K562 (cell line): ENCODE measurements around the gene OR4D2. TPM values are rescaled to one million over a fixed set of nuclear protein-coding genes. Genes with fewer than 3 reads are reported as not detected.

Experiments
- BCOR ChIP-seq: fragments of 450-650 bp; IDR thresholded peaks from 2 replicates; pipeline ENCODE4 v1.6.1; 2016
- BHLHE40 ChIP-seq: IDR thresholded peaks from 2 replicates; pipeline ENCODE4 v1.6.1; 2011; ENCODE audit warnings: low read length, improper control_type of control experiment
- BRCA1 ChIP-seq, 2 experiments: fragments of 450-650 bp in 1 of 2; sonication (generic) in 1 of 2; formaldehyde crosslinking in 1 of 2; IDR thresholded peaks; 2 replicates each; pipeline versions ENCODE4 v1.5.0 to v1.6.1; 2017 to 2020; ENCODE audit warnings: mild to moderate bottlenecking in 1 of 2, missing genetic modification reagents in 1 of 2
- DACH1 ChIP-seq: fragments of 450-650 bp; IDR thresholded peaks from 2 replicates; pipeline ENCODE4 v1.6.1; 2018; ENCODE audit not compliant: partially characterized antibody
- DPF2 ChIP-seq: fragments of 450-650 bp; IDR thresholded peaks from 2 replicates; pipeline ENCODE4 v1.6.1; 2016
- FOSL1 ChIP-seq: fragments of 200-800 bp; sonication (Bioruptor generic); conservative IDR thresholded peaks from 2 replicates; pipeline ENCODE4 v1.6.1; 2016; ENCODE audit warnings: missing genetic modification characterization, missing compliant biosample characterization
- HLTF ChIP-seq: fragments of 450-650 bp; IDR thresholded peaks from 2 replicates; pipeline ENCODE4 v1.6.1; 2016
- HOMEZ ChIP-seq: fragments of 250-450 bp; sonication (Bioruptor Pico); IDR thresholded peaks from 2 replicates; pipeline ENCODE4 v1.4.0; 2020; ENCODE audit warnings: mild to moderate bottlenecking, moderate library complexity
- ID3 ChIP-seq, 2 experiments: fragments of 250-450 bp in 1 of 2; fragments of 450-650 bp in 1 of 2; sonication (Bioruptor Pico) in 1 of 2; IDR thresholded peaks; 2 replicates each; pipeline versions ENCODE4 v1.6.1 to v1.8.0; 2016 to 2021; ENCODE audit warnings: mild to moderate bottlenecking in 2 of 2, moderate library complexity in 2 of 2, missing compliant biosample characterization in 1 of 2, missing genetic modification characterization in 1 of 2
- KAT7 ChIP-seq: sonication (generic); formaldehyde crosslinking; IDR thresholded peaks from 2 replicates; pipeline ENCODE4 v1.8.0; 2022; ENCODE audit warnings: missing genetic modification reagents, mild to moderate bottlenecking, borderline replicate concordance
- KLF6 ChIP-seq: fragments of 250-450 bp; sonication (Bioruptor Pico); IDR thresholded peaks from 2 replicates; pipeline ENCODE4 v1.4.0; 2020; ENCODE audit warnings: mild to moderate bottlenecking, moderate library complexity, borderline replicate concordance
- LARP7 ChIP-seq: fragments of 450-650 bp; IDR thresholded peaks from 2 replicates; pipeline ENCODE4 v1.6.1; 2016
- MEF2D ChIP-seq: conservative IDR thresholded peaks from 2 replicates; pipeline ENCODE4 v1.6.1; 2016; ENCODE audit warnings: low read depth, missing genetic modification characterization, missing compliant biosample characterization
- MEIS2 ChIP-seq: fragments of 450-650 bp; IDR thresholded peaks from 2 replicates; pipeline ENCODE4 v1.6.1; 2014; ENCODE audit warnings: mild to moderate bottlenecking; ENCODE audit not compliant: partially characterized antibody
- PHF21A ChIP-seq: fragments of 450-650 bp; IDR thresholded peaks from 2 replicates; pipeline ENCODE4 v1.6.1; 2017; ENCODE audit warnings: low read depth, borderline replicate concordance
- THRAP3 ChIP-seq: fragments of 450-650 bp; IDR thresholded peaks from 2 replicates; pipeline ENCODE4 v1.6.1; 2016; ENCODE audit warnings: mild to moderate bottlenecking, inconsistent platforms, borderline replicate concordance
- ZC3H4 ChIP-seq: sonication (generic); formaldehyde crosslinking; IDR thresholded peaks from 2 replicates; pipeline ENCODE4 v1.9.0; 2021; ENCODE audit warnings: missing genetic modification reagents, borderline replicate concordance
- polyA plus RNA-seq, 8 experiments: library from polyadenylated mRNA; depleted of rRNA in 4 of 8; stranded (reverse) in 5 of 8; unstranded in 3 of 8; fragments of >200 nt; fragmentation: Nextera tagmentation in 2 of 8; fragmentation: Illumina TruSeq in 1 of 8; extraction: Ambion mirVana in 2 of 8; extraction: Trizol in 1 of 8; gene quantifications; 2 replicates each; pipeline versions ENCODE4 v1.2.1 to v1.2.3, GENCODE V29; 2011 to 2014; ENCODE audit warnings: inconsistent platforms in 1 of 8, missing spikeins in 1 of 8
- total RNA-seq, 7 experiments: library from RNA; depleted of rRNA in 6 of 7; stranded (reverse); fragments of >200 nt in 6 of 7; fragmentation: Illumina TruSeq in 2 of 7; extraction: Trizol in 2 of 7; gene quantifications; 2 replicates each; pipeline versions ENCODE4 v1.2.1 to v1.2.3, GENCODE V29; 2011 to 2021; ENCODE audit warnings: low replicate concordance in 1 of 7
- TF ChIP-seq, protein P1 (sequence below): sonication (generic); formaldehyde crosslinking; IDR thresholded peaks from 2 replicates; pipeline ENCODE4 v1.9.0; 2022; ENCODE audit warnings: mild to moderate bottlenecking, missing genetic modification reagents
- TF ChIP-seq, protein P2 (sequence below): fragments of 250-450 bp; sonication (Bioruptor Pico); IDR thresholded peaks from 2 replicates; pipeline ENCODE4 v1.8.0; 2022; ENCODE audit warnings: inconsistent platforms

Gene OR4D2
- total and polyA plus RNA-seq, 9 of the 15 experiments (the other 6 are each of a cell fraction or from before 2014, with no cell fraction given), result not detected

DNA sequence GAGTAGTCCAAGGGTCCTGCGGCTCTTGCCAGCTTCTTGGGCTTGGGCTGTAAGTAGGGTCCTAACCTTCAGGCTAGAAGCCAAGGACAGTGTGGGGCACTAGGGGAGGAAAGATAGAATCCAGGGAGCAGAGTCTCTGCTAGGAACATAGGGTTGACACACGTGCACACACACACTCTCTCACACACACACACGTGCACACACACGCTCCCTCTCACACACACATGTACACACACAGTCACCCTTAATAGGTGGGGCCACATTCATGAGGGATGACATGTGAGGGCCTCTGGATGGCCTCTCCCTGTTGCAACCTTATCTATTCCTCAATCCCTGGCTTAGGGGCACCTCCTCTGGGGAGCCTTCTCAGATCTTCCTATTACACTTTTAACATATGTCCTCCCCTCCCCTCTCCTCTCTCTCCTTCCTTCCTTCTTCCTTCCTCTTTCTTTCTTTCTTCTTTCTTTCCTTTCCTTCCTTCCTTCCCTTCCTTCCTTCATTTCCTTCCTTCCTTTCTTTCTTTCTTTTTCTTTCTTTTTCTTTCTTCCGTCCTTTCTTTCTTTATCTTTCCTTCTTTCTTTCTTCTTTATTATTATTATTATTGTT is 28.8 kb downstream of the OR4D2 start (continued):
- TF ChIP-seq HLTF (peak; percentile 63; the same call in 1 of the 2 replicates), BRCA1 (IDR thresholded peaks at IDR 0.05) (no peak), BRCA1 (CRISPR knock-in tag; IDR thresholded peaks at IDR 0.05) (no peak), KAT7 (CRISPR knock-in tag) (no peak), BCOR (no peak), BHLHE40 (peak; percentile 33; the same call in 1 of the 2 replicates), FOSL1 (tag) (no peak), ID3 (CRISPR knock-in tag; IDR thresholded peaks at IDR 0.05) (no peak), ID3 (tag; IDR thresholded peaks at IDR 0.05) (no peak), MEF2D (tag) (no peak), LARP7 (peak; percentile 52; the same call in 1 of the 2 replicates), DACH1 (no peak), KLF6 (no peak), MEIS2 (no peak), HOMEZ (CRISPR knock-in tag) (no peak), THRAP3 (peak; percentile 76; the same call in 1 of the 2 replicates), DPF2 (0 out of 2 replicates have a peak, but pooled peaks have one; percentile 17), PHF21A (0 out of 2 replicates have a peak, but pooled peaks have one; percentile 13), ZC3H4 (no peak)
- TF ChIP-seq, protein P1, sequence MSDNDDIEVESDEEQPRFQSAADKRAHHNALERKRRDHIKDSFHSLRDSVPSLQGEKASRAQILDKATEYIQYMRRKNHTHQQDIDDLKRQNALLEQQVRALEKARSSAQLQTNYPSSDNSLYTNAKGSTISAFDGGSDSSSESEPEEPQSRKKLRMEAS, result peak; percentile 32; the same call in 1 of the 2 replicates
- TF ChIP-seq, protein P2, sequence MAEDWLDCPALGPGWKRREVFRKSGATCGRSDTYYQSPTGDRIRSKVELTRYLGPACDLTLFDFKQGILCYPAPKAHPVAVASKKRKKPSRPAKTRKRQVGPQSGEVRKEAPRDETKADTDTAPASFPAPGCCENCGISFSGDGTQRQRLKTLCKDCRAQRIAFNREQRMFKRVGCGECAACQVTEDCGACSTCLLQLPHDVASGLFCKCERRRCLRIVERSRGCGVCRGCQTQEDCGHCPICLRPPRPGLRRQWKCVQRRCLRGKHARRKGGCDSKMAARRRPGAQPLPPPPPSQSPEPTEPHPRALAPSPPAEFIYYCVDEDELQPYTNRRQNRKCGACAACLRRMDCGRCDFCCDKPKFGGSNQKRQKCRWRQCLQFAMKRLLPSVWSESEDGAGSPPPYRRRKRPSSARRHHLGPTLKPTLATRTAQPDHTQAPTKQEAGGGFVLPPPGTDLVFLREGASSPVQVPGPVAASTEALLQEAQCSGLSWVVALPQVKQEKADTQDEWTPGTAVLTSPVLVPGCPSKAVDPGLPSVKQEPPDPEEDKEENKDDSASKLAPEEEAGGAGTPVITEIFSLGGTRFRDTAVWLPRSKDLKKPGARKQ, result no peak
